SKM-1 (cell line): ENCODE results near the gene HAUS7.
A peak's percentile ranks its signal among the peaks of the same experiment; 100 is the strongest.

ENCODE experiments used
- DNase-seq: peaks from one replicate; lab custom pipeline; 2025; ENCODE audit not compliant: unreplicated experiment; lab: John Stamatoyannopoulos, UW

HAUS7 gene

GRCh38 chrX:153470411-153471363 is at the start of gene HAUS7:
Gene HAUS7, minus strand, starts transcription at chrX:153470576. Its CDS starts 19 bp downstream, at chrX:153470557.
- peak; percentile 65 for DNase-seq

- no peak for DNase-seq
Observed at GRCh38 chrX:153519569-153520286, 49.4 kb upstream of the HAUS7 start.

DNA sequence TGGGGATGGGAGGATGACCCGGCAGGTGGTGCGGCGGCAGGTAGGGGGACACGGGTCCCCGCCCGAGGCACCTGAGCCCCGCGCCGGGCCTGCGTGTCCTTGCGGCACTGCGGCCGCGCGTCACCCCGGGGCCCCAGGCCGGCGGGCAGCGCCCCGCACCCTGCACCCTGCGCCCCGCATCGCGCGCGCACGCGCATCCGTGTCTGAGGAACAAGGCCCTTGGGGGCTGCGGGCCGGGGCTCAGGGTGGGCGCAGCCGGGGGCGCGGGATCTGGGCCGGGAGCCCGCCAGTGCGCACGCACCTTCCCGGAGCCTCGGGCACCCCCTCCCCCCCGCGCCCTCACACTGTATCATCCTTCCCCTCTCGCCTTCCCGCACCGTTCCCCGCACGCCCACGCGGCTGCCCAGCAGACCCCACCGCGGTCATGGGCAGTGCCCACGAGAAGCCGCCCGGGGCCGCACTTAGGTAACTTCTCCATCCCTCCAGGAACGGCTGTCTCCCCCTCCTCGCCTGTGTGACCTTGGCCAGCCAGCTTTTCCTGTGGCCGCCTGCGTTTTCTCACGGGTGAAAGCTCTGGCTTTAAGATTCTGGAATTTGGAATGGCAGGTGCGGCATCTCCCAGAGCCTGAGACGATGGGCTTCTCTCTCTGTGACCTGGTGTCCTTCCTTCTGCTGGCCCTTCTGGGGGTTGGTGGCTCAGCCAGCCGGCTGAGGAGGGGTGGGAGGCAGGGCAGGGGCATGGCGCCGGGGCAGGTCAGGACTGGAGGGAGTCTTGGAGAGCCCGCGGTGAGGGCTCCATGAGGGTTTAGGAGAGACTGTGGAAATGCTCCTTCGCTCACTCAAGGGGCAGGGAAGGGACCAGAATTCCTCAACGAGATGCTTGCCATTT is 47.8 kb upstream of the HAUS7 start:
- DNase-seq = no peak

GRCh38 chrX:153517423-153517822 is 47.0 kb upstream of the HAUS7 start, which contains the start of gene ATP2B3:
Gene ATP2B3, plus strand, starts transcription at chrX:153517642. Its CDS starts 18,606 bp downstream, at chrX:153536248.
- no peak for DNase-seq

GRCh38 chrX:153516073-153516472 is 45.7 kb upstream of the HAUS7 start:
- DNase-seq = no peak

- no peak for DNase-seq
Observed at GRCh38 chrX:153515435-153515834, 45.1 kb upstream of the HAUS7 start.

DNA sequence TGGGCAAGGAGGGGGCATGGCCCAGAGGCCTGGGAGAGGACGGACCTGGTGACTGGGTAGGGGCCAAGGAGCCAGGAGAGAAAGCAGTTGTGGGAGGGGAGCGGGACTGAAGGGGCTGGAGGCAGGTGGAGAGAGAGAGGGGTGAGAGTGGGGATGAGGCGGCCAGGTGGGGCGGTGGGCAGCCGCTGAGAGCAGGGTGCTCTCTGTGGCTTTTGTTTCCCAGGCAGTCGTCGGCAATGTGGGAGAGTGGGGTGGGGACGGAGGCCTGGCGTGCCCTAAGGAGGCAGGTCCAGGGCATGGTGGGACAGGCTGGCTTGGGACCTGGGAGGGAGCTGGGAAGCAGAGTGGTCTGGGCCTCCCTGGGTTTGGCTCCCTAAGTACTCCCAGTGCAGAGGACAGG is 43.9 kb upstream of the HAUS7 start:
- DNase-seq = no peak

- no peak for DNase-seq
Observed at GRCh38 chrX:153513265-153513664, 42.9 kb upstream of the HAUS7 start.

DNA sequence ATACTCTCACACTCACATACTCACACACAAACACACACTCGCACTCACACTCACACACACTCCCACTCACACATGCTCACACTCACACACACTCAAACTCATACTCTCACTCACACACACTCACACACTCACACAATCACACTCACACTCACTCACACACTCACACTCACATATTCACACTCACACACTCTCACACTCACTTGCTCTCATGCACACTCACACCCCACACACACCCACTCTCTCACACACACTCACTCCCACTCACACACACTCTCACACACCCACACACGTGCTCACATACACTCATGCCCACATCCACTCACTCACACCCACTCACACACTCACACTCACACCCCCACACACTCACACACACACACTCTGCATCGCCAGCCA is 42.1 kb upstream of the HAUS7 start:
- no peak for DNase-seq

DNA sequence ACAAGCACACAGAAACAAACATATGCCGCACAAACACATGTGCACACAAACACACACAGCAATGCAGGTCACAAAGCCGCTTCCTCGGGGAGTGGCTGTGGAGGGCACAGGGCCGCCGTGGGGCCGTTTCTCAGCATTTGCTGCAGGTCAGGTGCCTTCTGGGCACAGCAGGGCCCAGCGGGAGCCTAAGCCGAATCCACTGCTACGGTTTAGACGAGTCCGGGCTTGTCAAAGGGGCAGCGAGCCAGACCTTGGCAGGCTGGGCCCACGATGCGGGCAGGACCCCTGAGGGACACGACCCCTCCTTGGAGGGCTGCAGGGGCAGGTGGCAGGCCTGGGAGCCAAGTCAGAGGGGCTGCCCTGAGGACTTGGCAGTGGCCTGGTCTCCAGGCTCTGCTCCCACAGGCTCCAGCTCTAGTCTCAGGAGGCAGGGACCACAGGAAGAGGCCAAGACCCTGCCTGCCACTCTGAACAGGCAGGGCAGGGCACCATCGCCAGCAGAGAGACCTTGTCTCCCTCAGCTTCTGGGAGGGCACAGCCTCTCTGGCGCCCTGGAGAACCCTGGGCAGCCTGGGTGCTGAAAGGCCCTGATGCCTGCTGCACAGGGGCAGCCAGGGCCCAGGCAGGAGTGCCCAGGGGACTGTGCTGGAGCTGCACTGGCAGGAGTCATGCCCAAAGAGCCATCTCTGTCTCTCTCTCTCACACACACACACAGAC is 41.6 kb upstream of the HAUS7 start:
- no peak for DNase-seq

- no peak for DNase-seq
Observed at GRCh38 chrX:153510383-153510782, 40.0 kb upstream of the HAUS7 start.

DNA sequence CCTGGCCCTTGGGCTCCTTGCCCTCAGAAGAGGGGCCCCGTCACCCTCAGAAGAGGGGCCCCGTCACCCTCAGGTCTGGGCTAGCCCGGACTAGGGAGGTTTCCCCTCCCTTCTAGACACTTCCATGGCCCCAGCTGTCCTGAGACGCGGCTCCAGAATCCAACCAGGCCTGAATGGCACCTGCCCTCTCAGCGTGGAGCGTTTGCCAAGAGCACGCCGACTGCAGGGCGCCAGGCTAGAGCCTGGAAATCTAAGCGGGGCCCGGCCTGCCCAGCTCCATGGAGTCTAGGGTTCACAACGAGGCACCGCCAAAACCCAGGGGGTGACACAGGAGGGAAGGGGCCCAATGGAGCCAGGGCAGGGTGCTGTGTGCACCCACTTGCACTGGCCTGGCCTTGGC is 39.2 kb upstream of the HAUS7 start:
- no peak for DNase-seq

DNA sequence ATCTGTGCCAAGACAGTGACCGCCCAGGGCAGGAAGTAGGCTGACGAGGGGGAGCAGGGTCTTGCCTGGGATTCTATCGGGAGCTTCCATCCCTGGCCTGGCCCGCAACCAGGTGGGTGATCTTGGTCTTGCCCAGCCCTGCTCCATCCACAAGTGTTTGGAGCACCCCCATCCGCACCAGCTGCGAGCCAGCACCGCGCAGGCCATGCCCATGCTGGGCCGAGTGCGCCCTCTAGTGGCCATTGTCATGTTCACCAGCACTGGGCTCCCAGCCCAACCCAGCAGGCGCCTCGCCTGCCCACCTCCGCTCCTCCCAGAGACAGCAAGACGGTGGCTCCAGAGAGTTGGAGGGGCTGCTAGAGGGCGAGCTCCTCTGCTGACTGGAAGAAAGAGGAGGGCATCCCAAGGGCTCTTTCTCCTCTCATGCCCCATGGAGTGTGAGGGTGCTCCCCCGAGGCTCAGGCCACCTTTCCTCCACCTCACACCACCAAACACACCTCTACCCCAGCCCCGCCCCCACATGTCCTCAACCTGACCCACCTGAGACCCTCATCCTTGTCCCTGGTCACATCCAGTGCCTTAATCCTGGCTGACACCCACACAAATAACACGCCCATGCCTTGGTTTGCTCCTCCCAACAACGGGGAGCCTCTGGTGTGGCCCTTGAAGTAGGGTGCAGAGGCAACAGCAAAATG is 37.3 kb upstream of the HAUS7 start:
- peak; percentile 2 for DNase-seq

DNA sequence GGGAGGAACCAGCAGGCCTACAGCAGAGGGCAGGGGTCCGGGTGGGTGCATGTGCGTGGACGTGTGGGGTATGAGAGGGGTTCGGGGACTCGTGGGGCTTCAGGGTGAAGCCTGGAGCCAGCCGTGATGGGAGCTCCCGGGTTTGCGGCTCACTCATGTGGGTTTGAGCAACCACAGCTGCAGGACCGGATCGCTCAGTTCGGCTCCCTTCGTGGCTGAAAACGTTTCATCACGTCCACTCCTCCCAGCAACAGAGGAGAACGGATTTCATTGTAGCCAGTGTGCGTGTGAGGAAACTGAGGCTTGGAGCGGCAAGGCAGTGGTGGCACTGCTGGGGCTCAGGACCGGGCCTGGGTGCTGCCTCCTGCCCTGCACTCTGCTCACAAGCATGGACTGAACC is 35.0 kb upstream of the HAUS7 start:
- no peak for DNase-seq

DNA sequence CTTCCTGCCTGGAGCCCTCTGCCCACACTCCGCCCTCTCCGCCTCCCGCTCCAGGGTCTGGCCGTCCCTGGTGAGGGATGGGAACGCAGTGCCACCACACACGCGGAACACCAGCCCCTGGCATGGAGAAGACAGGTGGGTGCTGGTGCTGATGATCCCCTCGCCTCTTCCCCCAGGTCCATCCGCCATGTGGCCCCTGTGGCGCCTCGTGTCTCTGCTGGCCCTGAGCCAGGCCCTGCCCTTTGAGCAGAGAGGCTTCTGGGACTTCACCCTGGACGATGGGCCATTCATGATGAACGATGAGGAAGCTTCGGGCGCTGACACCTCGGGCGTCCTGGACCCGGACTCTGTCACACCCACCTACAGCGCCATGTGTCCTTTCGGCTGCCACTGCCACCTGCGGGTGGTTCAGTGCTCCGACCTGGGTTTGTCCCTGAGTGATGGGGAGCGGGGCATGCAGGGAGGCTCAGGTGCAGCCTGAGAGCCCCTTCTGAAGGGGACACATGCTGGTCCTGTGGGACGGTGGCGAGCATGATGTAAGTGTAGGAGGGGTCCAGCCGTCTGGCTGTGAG is 34.2 kb upstream of the HAUS7 start:
- DNase-seq = no peak

DNA sequence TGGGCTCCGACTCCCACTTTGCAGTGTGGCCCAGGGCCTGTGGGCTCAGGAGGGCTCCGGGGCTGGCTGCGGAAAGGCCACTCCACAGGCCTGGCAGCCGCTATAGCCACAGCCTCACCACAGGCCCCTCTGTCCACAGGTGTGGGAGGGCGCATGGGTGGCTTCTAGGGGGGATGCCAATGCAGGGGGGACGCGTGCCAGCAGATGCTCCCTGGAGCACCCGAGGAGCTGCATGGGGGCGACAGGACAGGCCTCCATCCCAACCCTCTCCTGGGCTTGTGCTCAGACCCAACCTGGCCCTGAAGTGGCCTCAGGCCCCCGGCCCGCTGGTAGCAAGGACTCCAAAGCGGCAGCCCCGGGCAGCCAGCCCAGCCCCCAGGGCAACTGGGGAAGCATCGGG is 32.4 kb upstream of the HAUS7 start:
- DNase-seq = no peak

DNA sequence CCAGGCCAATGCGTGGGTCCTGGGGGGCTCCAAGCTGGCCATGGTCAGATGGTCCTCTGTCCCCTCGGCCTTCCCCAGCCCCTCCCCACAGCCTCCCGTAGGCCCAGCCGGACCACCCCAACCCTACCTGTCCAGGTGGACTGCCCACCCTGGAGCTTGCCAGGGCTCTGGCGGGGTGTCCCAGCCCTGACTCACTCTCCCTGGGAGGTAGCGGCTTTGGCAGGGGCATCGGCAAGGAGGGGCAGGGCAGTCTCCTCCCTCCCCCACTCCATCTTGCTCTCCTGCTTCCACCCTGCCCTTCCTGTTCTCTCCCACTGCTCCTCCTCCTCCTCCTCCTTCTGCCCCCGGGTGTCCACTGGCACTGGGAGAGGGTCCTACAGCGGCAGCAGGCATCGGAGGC is 31.8 kb upstream of the HAUS7 start:
- no peak for DNase-seq

GRCh38 chrX:153501530-153501929 is 31.2 kb upstream of the HAUS7 start:
- no peak for DNase-seq

DNA sequence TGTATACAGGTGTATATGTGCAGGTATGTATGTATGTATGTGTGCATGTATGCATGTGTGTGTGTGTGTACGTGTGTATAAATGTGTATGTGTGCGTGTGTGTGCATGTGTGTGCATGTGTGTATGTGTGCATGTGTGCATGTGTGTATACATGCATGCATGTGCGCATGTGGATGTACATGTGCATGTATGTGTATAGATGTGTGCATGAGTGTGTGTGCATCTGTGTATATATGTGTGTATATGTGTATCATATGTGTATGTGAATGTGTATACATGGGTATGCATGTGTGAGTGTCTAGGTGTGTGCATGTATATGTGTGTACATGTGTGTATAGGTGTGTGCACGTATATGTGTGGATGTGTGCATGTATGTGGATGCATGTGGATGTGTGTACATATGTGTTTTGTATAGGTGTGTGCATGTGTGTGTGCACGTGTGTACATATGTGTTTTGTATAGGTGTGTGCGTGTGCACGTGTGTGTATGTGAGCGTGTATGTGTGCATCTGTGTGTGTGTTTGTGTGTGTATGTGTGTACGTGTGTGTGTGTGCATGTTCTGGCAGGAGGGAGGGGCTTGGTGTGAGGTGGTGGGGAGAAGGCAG is 30.4 kb upstream of the HAUS7 start:
- no peak for DNase-seq
